ENCODE data around the gene SLC16A5.

DNA sequence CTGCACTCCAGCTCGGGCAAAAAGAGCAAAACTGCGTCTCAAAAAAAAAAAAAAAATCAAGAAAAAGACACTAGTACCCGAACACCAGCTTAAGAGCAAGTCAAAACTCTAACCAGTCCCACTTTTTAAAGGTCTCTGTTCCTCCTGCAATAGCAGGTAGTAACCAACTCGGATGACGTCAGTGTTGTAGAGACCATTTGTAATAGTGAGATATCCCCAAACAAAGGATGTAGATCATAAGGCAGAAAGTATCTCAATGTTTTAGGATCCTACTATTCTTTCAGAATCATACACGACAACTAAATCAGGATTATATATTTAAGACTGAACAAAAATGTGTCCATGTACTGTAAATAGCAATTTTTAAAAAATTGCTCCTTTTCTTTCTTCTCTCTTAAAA is 64.2 kb downstream of the SLC16A5 start:
- TF ChIP-seq FOXM1 (IDR thresholded peaks at IDR 0.05; ENCODE audit: borderline replicate concordance) = no peak
- TF ChIP-seq HDGF (IDR thresholded peaks at IDR 0.05; ENCODE audit: borderline replicate concordance) = no peak
- TF ChIP-seq, protein P1, sequence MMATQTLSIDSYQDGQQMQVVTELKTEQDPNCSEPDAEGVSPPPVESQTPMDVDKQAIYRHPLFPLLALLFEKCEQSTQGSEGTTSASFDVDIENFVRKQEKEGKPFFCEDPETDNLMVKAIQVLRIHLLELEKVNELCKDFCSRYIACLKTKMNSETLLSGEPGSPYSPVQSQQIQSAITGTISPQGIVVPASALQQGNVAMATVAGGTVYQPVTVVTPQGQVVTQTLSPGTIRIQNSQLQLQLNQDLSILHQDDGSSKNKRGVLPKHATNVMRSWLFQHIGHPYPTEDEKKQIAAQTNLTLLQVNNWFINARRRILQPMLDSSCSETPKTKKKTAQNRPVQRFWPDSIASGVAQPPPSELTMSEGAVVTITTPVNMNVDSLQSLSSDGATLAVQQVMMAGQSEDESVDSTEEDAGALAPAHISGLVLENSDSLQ (IDR thresholded peaks at IDR 0.05) = no peak
- TF ChIP-seq SP1 (IDR thresholded peaks at IDR 0.05) = no peak

Data from HEK293T (cell line).